GM21576 (cell line): Measurements from ENCODE around the gene MAP4K1.
"Not testable (repeated sequence)": the region's sequence is repeated elsewhere in the genome, so short reads cannot be mapped to it uniquely, and the experiment has no call there.

ENCODE experiments used
- ATAC-seq: cut with Tn5 transposase; IDR thresholded peaks from one replicate; pipeline ENCODE4 v1.9.1; 2021; ENCODE audit warnings: mild to moderate bottlenecking, moderate library complexity; ENCODE audit not compliant: unreplicated experiment

Gene MAP4K1

GRCh38 chr19:38629568-38629967 is 11.8 kb upstream of the MAP4K1 start:
- ATAC-seq: no peak

- no peak for ATAC-seq
Measured at GRCh38 chr19:38626401-38626800, 8.6 kb upstream of the MAP4K1 start.

GRCh38 chr19:38624822-38625221 is 7.1 kb upstream of the MAP4K1 start:
- ATAC-seq: no peak

- ATAC-seq: no peak
Measured at GRCh38 chr19:38619361-38620174, 1.8 kb upstream of the MAP4K1 start.

GRCh38 chr19:38618590-38619360 is 1.0 kb upstream of the MAP4K1 start, which contains the start of gene EIF3K:
Gene EIF3K, plus strand, starts transcription at chr19:38619188. Its CDS starts 81 bp downstream, at chr19:38619269.
- peak; percentile 45 for ATAC-seq

- no peak for ATAC-seq
Measured at GRCh38 chr19:38617283-38617763, 430 bp downstream of the MAP4K1 start.

- no peak for ATAC-seq
Measured at GRCh38 chr19:38616265-38616664, 1.5 kb downstream of the MAP4K1 start.

GRCh38 chr19:38615007-38615581 is 2.7 kb downstream of the MAP4K1 start:
- no peak for ATAC-seq

- no peak for ATAC-seq
Measured at GRCh38 chr19:38614289-38614688, 3.5 kb downstream of the MAP4K1 start.

- no peak for ATAC-seq
Measured at GRCh38 chr19:38606131-38606530, 11.6 kb downstream of the MAP4K1 start.

GRCh38 chr19:38602856-38603255 is 14.9 kb downstream of the MAP4K1 start:
- ATAC-seq: not testable (repeated sequence)

GRCh38 chr19:38599722-38600121 is 18.0 kb downstream of the MAP4K1 start:
- ATAC-seq: no peak

- ATAC-seq: no peak
Measured at GRCh38 chr19:38597075-38597474, 20.7 kb downstream of the MAP4K1 start.

GRCh38 chr19:38596057-38596981 is 21.4 kb downstream of the MAP4K1 start:
- ATAC-seq: no peak

GRCh38 chr19:38592940-38593339 is 24.8 kb downstream of the MAP4K1 start:
- ATAC-seq: no peak

- ATAC-seq: no peak
Measured at GRCh38 chr19:38588041-38588440, 29.7 kb downstream of the MAP4K1 start.

- ATAC-seq: no peak
Measured at GRCh38 chr19:38587562-38587961, 30.2 kb downstream of the MAP4K1 start.

GRCh38 chr19:38583985-38584305 is 33.8 kb downstream of the MAP4K1 start:
- no peak for ATAC-seq

- ATAC-seq: peak; percentile 77
Measured at GRCh38 chr19:38583219-38583984, 34.4 kb downstream of the MAP4K1 start.

- no peak for ATAC-seq
Measured at GRCh38 chr19:38580080-38580479, 37.7 kb downstream of the MAP4K1 start.
